Measurements from ENCODE around the gene SCYGR5. TPM values are rescaled to one million over a fixed set of nuclear protein-coding genes. Genes with fewer than 3 reads are reported as not detected.

The SCYGR5 gene
- total and polyA plus RNA-seq, 12 donors = not detected

DNA sequence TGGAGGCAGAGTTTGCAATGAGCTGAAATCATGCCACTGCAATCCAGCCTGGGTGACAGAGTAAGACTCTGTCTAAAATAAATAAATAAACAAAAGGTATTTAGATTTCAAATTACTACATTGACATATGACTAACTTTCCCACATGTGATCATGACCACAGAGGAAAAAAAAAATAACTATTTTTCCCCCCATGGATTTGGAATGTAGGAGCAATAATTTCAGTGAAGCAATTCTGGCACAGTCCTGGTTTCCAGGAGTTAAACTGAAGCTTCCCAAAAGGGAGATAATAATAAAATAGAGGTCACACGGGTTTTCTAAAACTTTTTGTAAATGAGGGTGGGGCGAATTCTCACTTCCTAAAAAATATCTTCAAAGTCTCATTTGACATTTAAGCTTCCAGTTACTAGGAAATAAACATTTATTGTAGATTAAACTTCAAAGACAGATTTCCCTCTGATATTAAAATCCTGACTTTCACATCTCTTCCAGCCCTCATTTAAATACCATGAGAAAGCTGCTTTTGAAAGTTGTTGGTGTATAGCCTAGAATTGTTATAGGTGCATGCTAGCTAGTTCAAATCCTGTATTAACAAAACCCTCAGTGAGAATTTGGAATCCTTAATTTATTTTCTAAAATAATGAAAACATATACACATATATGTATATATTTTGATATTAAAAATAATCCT lies 30.5 kb downstream of the SCYGR5 start:
- H3K27ac ChIP-seq = no peak overlapping the region
- no peak overlapping the region for H3K4me3 ChIP-seq
- intact Hi-C loops (cut with DNase I) = no loop called here
- no peaks in the 10 kb centered on the region for H3K36me3 ChIP-seq
- peaks cover 0 to 7% (median 0%) of the 10 kb centered on the region in 7 donors for H3K27me3 ChIP-seq
- H3K9me3 ChIP-seq = peaks cover 0 to 5% (median 0%) of the 10 kb centered on the region in 11 donors
- ATAC-seq (no peak), DNase-seq (no peak)
- TF ChIP-seq, protein P1, sequence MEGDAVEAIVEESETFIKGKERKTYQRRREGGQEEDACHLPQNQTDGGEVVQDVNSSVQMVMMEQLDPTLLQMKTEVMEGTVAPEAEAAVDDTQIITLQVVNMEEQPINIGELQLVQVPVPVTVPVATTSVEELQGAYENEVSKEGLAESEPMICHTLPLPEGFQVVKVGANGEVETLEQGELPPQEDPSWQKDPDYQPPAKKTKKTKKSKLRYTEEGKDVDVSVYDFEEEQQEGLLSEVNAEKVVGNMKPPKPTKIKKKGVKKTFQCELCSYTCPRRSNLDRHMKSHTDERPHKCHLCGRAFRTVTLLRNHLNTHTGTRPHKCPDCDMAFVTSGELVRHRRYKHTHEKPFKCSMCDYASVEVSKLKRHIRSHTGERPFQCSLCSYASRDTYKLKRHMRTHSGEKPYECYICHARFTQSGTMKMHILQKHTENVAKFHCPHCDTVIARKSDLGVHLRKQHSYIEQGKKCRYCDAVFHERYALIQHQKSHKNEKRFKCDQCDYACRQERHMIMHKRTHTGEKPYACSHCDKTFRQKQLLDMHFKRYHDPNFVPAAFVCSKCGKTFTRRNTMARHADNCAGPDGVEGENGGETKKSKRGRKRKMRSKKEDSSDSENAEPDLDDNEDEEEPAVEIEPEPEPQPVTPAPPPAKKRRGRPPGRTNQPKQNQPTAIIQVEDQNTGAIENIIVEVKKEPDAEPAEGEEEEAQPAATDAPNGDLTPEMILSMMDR (IDR thresholded peaks at IDR 0.05) = no peak
- WGBS, 2 donors = 37 to 60% methylated on average over 2 of the region's 2 CpGs
- no peaks in the 10 kb centered on the region for H3K4me1 ChIP-seq

DNA sequence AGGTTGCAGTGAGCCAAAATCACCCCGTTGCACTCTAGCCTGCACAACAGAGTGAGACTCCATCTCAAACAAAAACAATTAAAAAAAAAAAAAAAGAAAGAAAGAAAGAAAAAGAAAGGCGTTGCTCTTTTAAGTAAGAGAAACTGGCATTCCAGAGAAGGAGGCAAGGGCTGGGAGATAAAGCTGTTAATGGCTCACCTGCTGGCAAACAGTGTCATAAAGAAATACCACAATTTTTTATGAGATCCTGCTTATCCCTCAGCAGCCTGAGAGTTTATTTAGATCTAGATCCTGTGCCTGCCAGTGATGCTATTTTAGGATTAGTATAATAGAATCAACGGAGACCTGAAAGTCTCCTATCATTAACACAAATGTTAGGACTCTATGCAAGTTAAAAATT lies 35.0 kb downstream of the SCYGR5 start:
- DNase-seq = no peak
- Histone ChIP-seq H3K4me1 (no peaks in the 10 kb centered on the region), H3K27ac (no peak overlapping the region), H3K36me3 (no peaks in the 10 kb centered on the region), H3K9me3 (peaks cover 0 to 4% (median 0%) of the 10 kb centered on the region in 11 donors), H3K27me3 (peaks cover 0 to 9% (median 0%) of the 10 kb centered on the region in 7 donors), H3K4me3 (no peak overlapping the region)
- 82 to 84% methylated on average over 3 of the region's 3 CpGs for whole genome bisulfite sequencing, 2 donors
- TF ChIP-seq, protein P1 (IDR thresholded peaks at IDR 0.05) = no peak
- ATAC-seq = no peak
- intact Hi-C loops (cut with DNase I) = no loop called here

DNA sequence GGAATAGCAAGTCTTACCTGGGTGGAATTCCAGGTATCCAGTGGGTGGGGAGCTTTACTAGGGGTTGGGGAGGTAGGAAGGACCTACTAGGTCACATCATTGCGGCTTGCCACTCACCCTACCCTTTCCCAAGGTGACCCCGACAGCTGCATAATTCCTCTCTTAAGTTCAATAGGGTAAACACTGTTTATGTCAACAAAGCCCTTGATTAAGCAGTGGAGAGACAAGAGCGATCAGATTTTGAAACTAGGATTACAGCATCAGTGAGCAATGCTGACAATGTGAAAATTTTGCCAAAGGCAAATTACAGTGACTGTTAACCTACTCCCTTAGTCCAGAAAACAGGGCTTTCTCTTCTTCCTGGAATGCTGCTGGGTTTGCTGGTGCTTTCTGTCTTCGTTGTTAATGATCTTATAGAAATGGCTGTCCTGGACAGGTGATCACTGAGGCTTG lies 36.7 kb downstream of the SCYGR5 start:
- 71 to 72% methylated on average over 4 of the region's 4 CpGs for WGBS, 2 donors
- H3K27me3 ChIP-seq = peaks cover 0 to 9% (median 0%) of the 10 kb centered on the region in 7 donors
- no peak overlapping the region for H3K4me3 ChIP-seq
- TF ChIP-seq, protein P1 (IDR thresholded peaks at IDR 0.05) = no peak
- no peaks in the 10 kb centered on the region for H3K36me3 ChIP-seq
- intact Hi-C loops (cut with DNase I) = no loop called here
- H3K9me3 ChIP-seq = peaks cover 0 to 4% (median 0%) of the 10 kb centered on the region in 11 donors
- ATAC-seq = peak in 1 of 8 donors; percentile 35
- no peak for DNase-seq
- no peak overlapping the region for H3K27ac ChIP-seq
- no peaks in the 10 kb centered on the region for H3K4me1 ChIP-seq

DNA sequence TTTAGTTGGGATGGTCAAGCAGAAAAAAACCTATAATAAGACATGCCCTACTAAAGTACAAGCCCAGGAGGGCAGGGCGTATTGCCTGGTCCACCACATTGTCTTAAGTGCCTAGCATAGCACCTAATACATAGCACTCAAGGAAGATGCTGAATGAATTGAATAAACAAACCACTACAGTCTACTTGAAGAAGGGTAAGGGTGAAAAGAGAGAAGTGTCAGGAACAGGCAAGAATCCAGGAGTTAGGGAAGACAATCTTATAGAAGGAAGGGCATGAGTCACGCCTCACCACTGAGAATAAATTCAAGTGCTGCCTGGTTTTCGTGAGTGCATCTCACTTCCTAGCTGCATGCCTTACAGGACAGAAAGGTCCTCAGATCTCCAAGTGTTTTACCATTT lies 37.4 kb downstream of the SCYGR5 start:
- H3K36me3 ChIP-seq = no peaks in the 10 kb centered on the region
- TF ChIP-seq, protein P1 (IDR thresholded peaks at IDR 0.05) = no peak
- H3K27ac ChIP-seq = no peak overlapping the region
- H3K27me3 ChIP-seq = peaks cover 0 to 9% (median 0%) of the 10 kb centered on the region in 7 donors
- H3K9me3 ChIP-seq = peaks cover 0 to 4% (median 0%) of the 10 kb centered on the region in 11 donors
- WGBS, 2 donors = 75 to 77% methylated on average over 3 of the region's 3 CpGs
- H3K4me1 ChIP-seq = no peaks in the 10 kb centered on the region
- no peak overlapping the region for H3K4me3 ChIP-seq
- ATAC-seq = no peak
- intact Hi-C loops (cut with DNase I) = no loop called here
- no peak for DNase-seq

Data from heart right ventricle (tissue), 16 donors.